ENCODE data around the gene ATG16L1. TPM values are rescaled to one million over a fixed set of nuclear protein-coding genes. Genes with fewer than 3 reads are reported as not detected.

ATG16L1 gene
- total and polyA plus RNA-seq, 11 donors: 7.0 to 26.7 (median 15.8) TPM

GRCh38 chr2:233252227-233252626 lies 754 bp downstream of the ATG16L1 start:
- Histone ChIP-seq H3K27me3 (no peaks in the 10 kb centered on the region), H3K4me1 (peaks cover 0 to 72% (median 20%) of the 10 kb centered on the region in 12 donors), H3K27ac (peak overlapping the region in 11 of 12 donors; percentile 67 to 94 (median 85)), H3K36me3 (peaks cover 0 to 33% (median 19%) of the 10 kb centered on the region in 9 donors), H3K9me3 (no peaks in the 10 kb centered on the region), H3K4me3 (peak overlapping the region; percentile 73 to 99 (median 88))
- peak in 1 of 4 donors; percentile 7 for ATAC-seq
- TF ChIP-seq POLR2A (IDR thresholded peaks at IDR 0.05): no peak
- TF ChIP-seq CTCF (IDR thresholded peaks at IDR 0.05): no peak
- intact Hi-C loops (cut with DNase I): loop anchor here in 9 of 10 donors (5.0 to 10.0 kb wide), 11 partner anchors 150 to 647 kb away; partner anchors contain the start of gene GIGYF2 (in 1 of the 9)
- DNase-seq: no peak
- WGBS, 4 donors: 1 to 3% (median 1%) methylated on average over 18 of the region's 18 CpGs

GRCh38 chr2:233255151-233255550 lies 3.7 kb downstream of the ATG16L1 start:
- ATAC-seq: no peak
- Histone ChIP-seq H3K9me3 (no peaks in the 10 kb centered on the region), H3K27ac (peak overlapping the region in 1 of 12 donors; percentile 0), H3K4me1 (peaks cover 0 to 44% (median 20%) of the 10 kb centered on the region in 12 donors), H3K27me3 (no peaks in the 10 kb centered on the region), H3K4me3 (no peak overlapping the region), H3K36me3 (peaks cover 0 to 62% (median 42%) of the 10 kb centered on the region in 9 donors)
- intact Hi-C loops (cut with DNase I): loop anchor here in 3 of 10 donors (10.0 kb wide), 3 partner anchors 200 to 650 kb away; no protein-coding TSS in a partner anchor
- DNase-seq: no peak
- TF ChIP-seq POLR2A (IDR thresholded peaks at IDR 0.05): no peak
- no peak for TF ChIP-seq CTCF (IDR thresholded peaks at IDR 0.05)
- 84 to 90% (median 87%) methylated on average over 11 of the region's 11 CpGs for WGBS, 4 donors

GRCh38 chr2:233256048-233256447 lies 4.6 kb downstream of the ATG16L1 start:
- WGBS, 4 donors: 76 to 81% (median 79%) methylated on average over 4 of the region's 4 CpGs
- Histone ChIP-seq H3K27me3 (no peaks in the 10 kb centered on the region), H3K4me1 (peaks cover 0 to 38% (median 20%) of the 10 kb centered on the region in 12 donors), H3K4me3 (no peak overlapping the region), H3K36me3 (peaks cover 0 to 71% (median 51%) of the 10 kb centered on the region in 9 donors), H3K27ac (peak overlapping the region in 1 of 12 donors; percentile 0), H3K9me3 (no peaks in the 10 kb centered on the region)
- TF ChIP-seq POLR2A (IDR thresholded peaks at IDR 0.05) (no peak), CTCF (IDR thresholded peaks at IDR 0.05) (no peak)
- ATAC-seq (no peak), DNase-seq (no peak)
- intact Hi-C loops (cut with DNase I): loop anchor here in 3 of 10 donors (10.0 kb wide), 3 partner anchors 201 to 651 kb away; no protein-coding TSS in a partner anchor

- WGBS, 4 donors: 78 to 92% (median 89%) methylated on average over 2 of the region's 2 CpGs
- no peak for ATAC-seq
Observed at GRCh38 chr2:233258211-233258610, 6.7 kb downstream of the ATG16L1 start.

More at GRCh38 chr2:233258211-233258610, 6.7 kb downstream of the ATG16L1 start:
- Histone ChIP-seq H3K27ac (no peak overlapping the region), H3K4me1 (peaks cover 0 to 24% (median 10%) of the 10 kb centered on the region in 12 donors), H3K36me3 (peaks cover 0 to 92% (median 73%) of the 10 kb centered on the region in 9 donors), H3K27me3 (no peaks in the 10 kb centered on the region), H3K9me3 (no peaks in the 10 kb centered on the region), H3K4me3 (no peak overlapping the region)
- no peak for TF ChIP-seq POLR2A (IDR thresholded peaks at IDR 0.05)
- no peak for TF ChIP-seq CTCF (IDR thresholded peaks at IDR 0.05)
- intact Hi-C loops (cut with DNase I): loop anchor here in 3 of 10 donors (10.0 kb wide), 3 partner anchors 203 to 653 kb away; no protein-coding TSS in a partner anchor
- DNase-seq: no peak

Measured in heart left ventricle (tissue), 16 donors.